GM12878 (cell line): ENCODE results near the gene ZNF526. TPM values are rescaled to one million over a fixed set of nuclear protein-coding genes. Genes with fewer than 3 reads are reported as not detected.

Source experiments
- ATAC-seq: fragments of 200-7000 bp; cut with Tn5 transposase; 3 replicates; pipeline ENCODE4 v1.9.1; 2020; ENCODE audit warnings: mild to moderate bottlenecking, moderate library complexity
- BruUV-seq: library from RNA; stranded (reverse); fragments of 400-500 nt; replicated peaks from 2 replicates; lab custom pipeline; 2021; lab: Mats Ljungman, UMichigan
- CTCF ChIA-PET: fragments of 300-600 bp; sonication (Branson Sonifier 250); formaldehyde crosslinking; extraction: SDS; loops from one replicate; lab custom pipeline; 2021; ENCODE audit warnings: inconsistent platforms; lab: Yijun Ruan, JAX
- POLR2A ChIA-PET: fragments of 350-600 bp; formaldehyde crosslinking; extraction: SDS; loops from one replicate; lab custom pipeline; 2021; ENCODE audit warnings: inconsistent platforms; lab: Charles Lee
- RAD21 ChIA-PET: fragments of 300-600 bp; sonication (Branson Sonifier 250); formaldehyde crosslinking; loops from one replicate; lab custom pipeline; 2023; ENCODE audit warnings: antibody characterized with exemption; ENCODE audit not compliant: unreplicated experiment; lab: Charles Lee
- SMC1A ChIA-PET: fragments of 300-600 bp; sonication (Branson Sonifier 250); formaldehyde crosslinking; loops from one replicate; lab custom pipeline; 2023; ENCODE audit not compliant: unreplicated experiment, uncharacterized antibody; lab: Charles Lee
- DNase-seq: peaks from one replicate; pipeline ENCODE4 v3.0.0-alpha.2; 2011; ENCODE audit warnings: low read depth, low spot score
- FAIRE-seq: peaks from 3 replicates; lab custom pipeline; 2011; peaks lifted over from hg19 to GRCh38; lab: Jason Lieb, UNC
- H2AFZ ChIP-seq: 2 replicates; pipeline ENCODE4 v1.6.0; 2011; ENCODE audit warnings: low read depth, low read length, control low read depth; ENCODE audit not compliant: control insufficient read depth
- H3K27ac ChIP-seq: 2 replicates; pipeline ENCODE4 v1.5.1; 2011; ENCODE audit warnings: control low read depth; ENCODE audit not compliant: control insufficient read depth, insufficient read depth
- H3K27me3 ChIP-seq, 2 experiments: replicated peaks in 1 of 2; 2 replicates each; pipeline versions ENCODE4 v1.6.0 to v1.6.1; 2011; ENCODE audit warnings: low read length in 1 of 2; ENCODE audit not compliant: control insufficient read depth in 2 of 2, insufficient read depth in 2 of 2
- H3K36me3 ChIP-seq, 2 experiments: 2 replicates each; pipeline ENCODE4 v1.5.1; 2011; ENCODE audit warnings: low read length in 1 of 2; ENCODE audit not compliant: control insufficient read depth in 2 of 2, insufficient read depth in 2 of 2
- H3K4me1 ChIP-seq: 2 replicates; pipeline ENCODE4 v1.6.1; 2011; ENCODE audit warnings: mild to moderate bottlenecking, low read length, moderate library complexity, mixed read lengths; ENCODE audit not compliant: control insufficient read depth, insufficient read depth
- H3K4me2 ChIP-seq: 2 replicates; pipeline ENCODE4 v1.6.0; 2011; ENCODE audit warnings: control low read depth; ENCODE audit not compliant: control insufficient read depth, insufficient read depth
- H3K4me3 ChIP-seq: fragments of 200-600 bp; sonication (generic); 2 replicates; pipeline ENCODE4 v1.5.1; 2016
- H3K79me2 ChIP-seq: 2 replicates; pipeline ENCODE4 v1.6.0; 2011; ENCODE audit warnings: low read length; ENCODE audit not compliant: control insufficient read depth, insufficient read depth
- H3K9ac ChIP-seq: 2 replicates; pipeline ENCODE4 v1.8.0; 2011; ENCODE audit warnings: low read length, control low read depth, mixed read lengths; ENCODE audit not compliant: control insufficient read depth, insufficient read depth
- H3K9me3 ChIP-seq: replicated peaks from 3 replicates; pipeline ENCODE4 v1.5.1; 2011; ENCODE audit warnings: mild to moderate bottlenecking, low read length; ENCODE audit not compliant: control insufficient read depth, insufficient read depth
- H4K20me1 ChIP-seq: 2 replicates; pipeline ENCODE4 v1.6.0; 2011; ENCODE audit not compliant: control insufficient read depth, insufficient read depth
- ASH2L ChIP-seq: fragments of 300-600, 200-600 bp; sonication (generic); IDR thresholded peaks from 2 replicates; pipeline ENCODE4 v1.6.1; 2017; ENCODE audit warnings: low read depth, mild to moderate bottlenecking, borderline replicate concordance
- BACH1 ChIP-seq: fragments of 450-650 bp; IDR thresholded peaks from 2 replicates; pipeline ENCODE4 v1.6.1; 2017; ENCODE audit warnings: mild to moderate bottlenecking, borderline replicate concordance
- CEBPB ChIP-seq, 2 experiments: fragments of 150-350 bp in 1 of 2; IDR thresholded peaks; 2 replicates each; pipeline ENCODE4 v1.6.1; 2012 to 2014; ENCODE audit warnings: low read depth in 2 of 2, low read length in 2 of 2, borderline replicate concordance in 1 of 2, inconsistent platforms in 1 of 2
- CHD4 ChIP-seq: fragments of 200-600 bp; sonication (generic); IDR thresholded peaks from 2 replicates; pipeline ENCODE4 v1.6.1; 2016; ENCODE audit warnings: mild to moderate bottlenecking
- E2F4 ChIP-seq: IDR thresholded peaks from 2 replicates; pipeline ENCODE4 v1.6.1; 2012; ENCODE audit warnings: low read depth, low read length, improper control_type of control experiment
- HDAC6 ChIP-seq: fragments of 200-600 bp; sonication (generic); IDR thresholded peaks from one replicate; pipeline ENCODE4 v1.8.0; 2017; ENCODE audit warnings: antibody characterized with exemption; ENCODE audit not compliant: unreplicated experiment
- JUNB ChIP-seq: IDR thresholded peaks from 2 replicates; pipeline ENCODE4 v1.6.1; 2016; ENCODE audit warnings: antibody characterized with exemption, mild to moderate bottlenecking
- KAT2A ChIP-seq: conservative IDR thresholded peaks from 2 replicates; pipeline ENCODE4 v1.6.1; 2011; ENCODE audit warnings: low read depth, low read length; ENCODE audit not compliant: control insufficient read depth
- MEF2B ChIP-seq: fragments of 450-650 bp; IDR thresholded peaks from 2 replicates; pipeline ENCODE4 v1.6.1; 2018; ENCODE audit warnings: mild to moderate bottlenecking, moderate library complexity; ENCODE audit not compliant: partially characterized antibody, poor library complexity, severe bottlenecking
- MTA2 ChIP-seq: fragments of 450-650 bp; IDR thresholded peaks from 2 replicates; pipeline ENCODE4 v1.6.1; 2016; ENCODE audit warnings: low read depth, mild to moderate bottlenecking, moderate library complexity
- NFYA ChIP-seq: IDR thresholded peaks from 2 replicates; pipeline ENCODE4 v1.6.1; 2011; ENCODE audit warnings: low read depth, mild to moderate bottlenecking, low read length, improper control_type of control experiment, borderline replicate concordance
- NR2C2 ChIP-seq: IDR thresholded peaks from 2 replicates; pipeline ENCODE4 v1.6.1; 2011; ENCODE audit warnings: borderline replicate concordance, low read depth; ENCODE audit not compliant: control insufficient read depth, insufficient read length
- NR2F1 ChIP-seq: fragments of 450-650 bp; conservative IDR thresholded peaks from 2 replicates; pipeline ENCODE4 v1.6.1; 2017; ENCODE audit warnings: mild to moderate bottlenecking
- RAD51 ChIP-seq: fragments of 450-650 bp; IDR thresholded peaks from 2 replicates; pipeline ENCODE4 v1.6.1; 2016; ENCODE audit warnings: moderate library complexity, mild to moderate bottlenecking, inconsistent platforms
- SMARCA5 ChIP-seq: fragments of 450-650 bp; IDR thresholded peaks from 2 replicates; pipeline ENCODE4 v1.6.1; 2017; ENCODE audit warnings: mild to moderate bottlenecking
- TCF7 ChIP-seq: IDR thresholded peaks from 2 replicates; pipeline ENCODE4 v1.6.1; 2014; ENCODE audit warnings: antibody characterized with exemption, borderline replicate concordance
- WRNIP1 ChIP-seq: IDR thresholded peaks from 2 replicates; pipeline ENCODE4 v1.6.1; 2011; ENCODE audit warnings: low read depth, low read length, improper control_type of control experiment, borderline replicate concordance
- WGBS: methylation state at CpG from one replicate; pipeline ENCODE4 v1.1.6; 2016; ENCODE audit warnings: low lambda C conversion rate; ENCODE audit not compliant: insufficient replicate concordance, insufficient coverage; ENCODE audit errors: missing lambda C conversion rate; 5-methylcytosine and 5-hydroxymethylcytosine counted together
- in situ Hi-C: fragments of 300-500 bp; cut with MboI; formaldehyde crosslinking; loops from 9 replicates; pipeline ENCODE4 v1.14.3; 2018; ENCODE audit warnings: mixed read lengths
- intact Hi-C: fragments of 100-400 bp; cut with micrococcal nuclease; formaldehyde crosslinking; loops from one replicate; pipeline ENCODE4 v1.14.2; 2022; ENCODE audit not compliant: unreplicated experiment
- polyA plus RNA-seq, 11 experiments: library from polyadenylated mRNA; depleted of rRNA in 4 of 11; unstranded in 6 of 11; stranded (reverse) in 5 of 11; fragments of >200 nt; fragmentation: Nextera tagmentation in 4 of 11; fragmentation: Illumina TruSeq in 1 of 11; extraction: Ambion mirVana in 4 of 11; extraction: Trizol in 1 of 11; gene quantifications; 1 replicate in 1 of 11; 2 replicates in 10 of 11; pipeline versions ENCODE4 v1.2.1 to v1.2.3, GENCODE V29; 2011 to 2016; ENCODE audit warnings: inconsistent platforms in 2 of 11, missing spikeins in 2 of 11, low read depth in 1 of 11
- total RNA-seq, 4 experiments: library from RNA; depleted of rRNA in 3 of 4; stranded (reverse); fragments of >200 nt in 3 of 4; fragmentation: Illumina TruSeq in 1 of 4; extraction: Trizol in 1 of 4; gene quantifications; 2 replicates each; pipeline versions ENCODE4 v1.2.1 to v1.2.3, GENCODE V29; 2013 to 2021
- TF ChIP-seq, protein P1 (sequence below): IDR thresholded peaks from 2 replicates; pipeline ENCODE4 v1.6.1; 2011; ENCODE audit warnings: low read depth, mild to moderate bottlenecking, low read length, moderate library complexity, borderline replicate concordance; ENCODE audit errors: extremely low read depth
- TF ChIP-seq, protein P2 (sequence below): fragments of 450-650 bp; IDR thresholded peaks from 2 replicates; pipeline ENCODE4 v1.6.1; 2014; ENCODE audit warnings: mild to moderate bottlenecking

Gene ZNF526
- total and polyA plus RNA-seq, 10 of the 15 experiments (the other 5 are each of a cell fraction or from before 2014, with no cell fraction given) = 1.8 to 18.3 (median 5.5) TPM

DNA sequence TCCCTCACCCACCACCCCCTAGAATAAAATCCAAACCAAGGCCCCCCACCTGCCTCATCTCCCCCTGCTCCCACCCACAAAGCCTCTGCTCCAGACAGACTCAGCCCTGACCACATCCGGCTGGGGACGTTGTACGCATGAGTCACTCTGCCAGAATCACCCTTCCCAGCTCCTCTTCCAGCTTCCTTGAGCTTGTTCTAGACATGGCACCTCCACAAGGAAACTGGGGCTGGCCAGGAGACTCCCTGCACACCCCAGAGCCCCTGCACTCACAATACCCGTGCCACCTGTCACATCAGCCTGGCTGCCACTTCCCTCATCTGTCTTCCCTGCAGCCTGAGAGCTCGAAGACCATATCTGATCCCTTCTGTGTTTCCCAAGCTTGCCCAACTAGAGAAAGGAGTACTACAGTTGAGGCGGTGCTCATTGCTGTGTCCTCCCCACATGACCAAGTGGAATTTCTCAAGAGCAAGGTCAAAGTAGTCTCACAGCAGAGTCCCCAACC is 12.3 kb upstream of the ZNF526 start:
- no peak overlapping the region for H2AFZ ChIP-seq
- CTCF ChIA-PET = no interaction called here
- RAD21 ChIA-PET = no interaction called here
- ATAC-seq (no peak), FAIRE-seq (no peak)
- peaks cover 29 to 30% of the 10 kb centered on the region in 2 experiments for H3K36me3 ChIP-seq
- H3K4me1 ChIP-seq = peaks cover 4% of the 10 kb centered on the region
- H3K4me3 ChIP-seq = no peak overlapping the region
- no peaks in the 10 kb centered on the region for H3K9me3 ChIP-seq
- H3K4me2 ChIP-seq = no peak overlapping the region
- intact Hi-C loops = no loop called here
- 100% methylated on average over 6 of the region's 6 CpGs for WGBS
- H3K79me2 ChIP-seq = peaks cover under 1% of the 10 kb centered on the region
- TF ChIP-seq, protein P1, sequence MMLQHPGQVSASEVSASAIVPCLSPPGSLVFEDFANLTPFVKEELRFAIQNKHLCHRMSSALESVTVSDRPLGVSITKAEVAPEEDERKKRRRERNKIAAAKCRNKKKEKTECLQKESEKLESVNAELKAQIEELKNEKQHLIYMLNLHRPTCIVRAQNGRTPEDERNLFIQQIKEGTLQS = no peak
- TF ChIP-seq BACH1 (no peak), JUNB (no peak), MTA2 (no peak), NR2F1 (no peak), WRNIP1 (no peak), KAT2A (no peak), CEBPB (IDR thresholded peaks at IDR 0.05; ENCODE audit: borderline replicate concordance in 1 of 2, low read depth in 2 of 2, low read length in 2 of 2) (no peak), CHD4 (no peak), RAD51 (no peak), E2F4 (no peak), ASH2L (no peak), MEF2B (no peak), NFYA (no peak), NR2C2 (no peak), HDAC6 (no peak), SMARCA5 (no peak), TCF7 (no peak)
- TF ChIP-seq, protein P2, sequence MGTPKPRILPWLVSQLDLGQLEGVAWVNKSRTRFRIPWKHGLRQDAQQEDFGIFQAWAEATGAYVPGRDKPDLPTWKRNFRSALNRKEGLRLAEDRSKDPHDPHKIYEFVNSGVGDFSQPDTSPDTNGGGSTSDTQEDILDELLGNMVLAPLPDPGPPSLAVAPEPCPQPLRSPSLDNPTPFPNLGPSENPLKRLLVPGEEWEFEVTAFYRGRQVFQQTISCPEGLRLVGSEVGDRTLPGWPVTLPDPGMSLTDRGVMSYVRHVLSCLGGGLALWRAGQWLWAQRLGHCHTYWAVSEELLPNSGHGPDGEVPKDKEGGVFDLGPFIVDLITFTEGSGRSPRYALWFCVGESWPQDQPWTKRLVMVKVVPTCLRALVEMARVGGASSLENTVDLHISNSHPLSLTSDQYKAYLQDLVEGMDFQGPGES = no peak
- TF ChIP-seq, all 136 proteins: peak for 0
- SMC1A ChIA-PET = interaction anchor here (1.1 kb wide), 1 partner anchor 9 kb away, joined by 4 read pairs; no protein-coding TSS in a partner anchor
- in situ Hi-C loops = no loop called here
- DNase-seq = no peak
- H3K9ac ChIP-seq = no peak overlapping the region
- no peaks in the 10 kb centered on the region for H4K20me1 ChIP-seq
- H3K27ac ChIP-seq = no peak overlapping the region
- H3K27me3 ChIP-seq = no peaks in the 10 kb centered on the region
- POLR2A ChIA-PET = no interaction called here
- BruUV-seq = no TSS peak
